Measurements from ENCODE around the gene TREML2. TPM values are rescaled to one million over a fixed set of nuclear protein-coding genes. Genes with fewer than 3 reads are reported as not detected.
A peak's percentile ranks its signal among the peaks of the same experiment; 100 is the strongest.

Gene TREML2
- total and polyA plus RNA-seq, 2 of the 13 experiments (the other 11 are each of a cell fraction or from before 2014, with no cell fraction given): not detected

- no peak for TF ChIP-seq ZBTB46 (CRISPR knock-in tag; IDR thresholded peaks at IDR 0.05; ENCODE audit: borderline replicate concordance)
- TF ChIP-seq ZEB1 (IDR thresholded peaks at IDR 0.05; ENCODE audit: insufficient replicate concordance, low read depth): no peak
- no peak for TF ChIP-seq CSRNP2 (CRISPR knock-in tag; conservative IDR thresholded peaks at IDR 0.05; ENCODE audit: low read depth)
- no peak for TF ChIP-seq ZNF274 (CRISPR knock-in tag; IDR thresholded peaks at IDR 0.05)
- no peak for TF ChIP-seq RELA (CRISPR knock-in tag; IDR thresholded peaks at IDR 0.05)
- no peak for TF ChIP-seq SETDB1 (CRISPR knock-in tag; IDR thresholded peaks at IDR 0.05; ENCODE audit: borderline replicate concordance)
Measured at GRCh38 chr6:41215777-41216176, 14.8 kb upstream of the TREML2 start (continued).

DNA sequence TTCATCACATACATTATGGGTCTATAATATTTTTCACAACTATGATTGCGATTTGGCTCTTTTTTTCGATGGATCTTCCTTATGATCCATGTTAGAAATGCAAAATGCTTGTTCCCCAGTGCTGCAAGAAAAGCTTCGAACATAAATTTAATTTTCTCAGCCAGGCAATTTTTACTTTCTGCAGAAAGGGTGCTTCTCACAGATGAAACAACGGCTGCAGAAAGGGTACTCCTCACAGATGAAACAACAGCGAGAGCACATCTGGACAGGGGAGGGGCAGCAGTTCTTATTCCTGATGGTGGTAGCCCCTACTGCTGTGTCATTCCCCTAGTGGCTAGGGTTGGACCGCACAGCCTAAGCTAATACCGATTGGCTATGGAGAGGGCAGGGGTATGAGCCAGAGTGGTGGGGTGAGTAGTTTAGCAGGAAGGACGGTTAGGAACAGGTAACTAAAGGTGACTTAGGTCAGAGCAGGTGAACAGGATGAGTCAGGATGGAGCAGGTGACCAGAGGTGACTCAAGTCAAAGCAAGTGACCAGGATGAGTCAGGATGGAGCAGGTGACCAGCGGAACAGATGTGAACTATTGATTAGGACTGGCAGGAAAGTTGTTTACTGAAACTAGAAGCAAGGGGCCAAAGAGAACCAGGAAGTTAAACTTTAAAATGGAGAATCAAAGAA is 13.8 kb upstream of the TREML2 start:
- no peaks in the 10 kb centered on the region for H3K79me2 ChIP-seq (ENCODE audit: insufficient read depth, low read length)
- H3K4me2 ChIP-seq (ENCODE audit: low read depth, low read length): no peak overlapping the region
- H3K27ac ChIP-seq (ENCODE audit: extremely low read length, insufficient read depth, low read length): no peak overlapping the region
- no peak for FAIRE-seq
- peaks cover 0 to 4% of the 10 kb centered on the region in 2 experiments; a peak in 1 of 5 replicates for H3K27me3 ChIP-seq (ENCODE audit: control insufficient read depth in 1 of 2, insufficient read depth in 2 of 2, low read length in 2 of 2)
- DNase-seq (ENCODE audit: low spot score): peak; percentile 25
- ChIA-PET CTCF (ENCODE audit: low intra/inter-chr PET ratio, low total read pairs) (no interaction called here), POLR2A (no interaction called here)
- H4K20me1 ChIP-seq (ENCODE audit: insufficient read depth, low read length): no peaks in the 10 kb centered on the region
- 13% methylated on average over 9 of the region's 9 CpGs for WGBS (ENCODE audit: low lambda C conversion rate)
- no TSS peak for BruUV-seq (replicated peaks)
- H3K36me3 ChIP-seq (replicated peaks in 1 of 2; ENCODE audit: control insufficient read depth in 1 of 2, insufficient read depth in 2 of 2, low read length in 2 of 2): no peaks in the 10 kb centered on the region
- no peak overlapping the region for H2AFZ ChIP-seq (ENCODE audit: low read length)
- intact Hi-C loops (cut with micrococcal nuclease; ENCODE audit: unreplicated experiment) (no loop called here), in situ Hi-C loops (cut with HindIII; ENCODE audit: extremely low pct_ligation_motif_present, low pct_unique_long_range_greater_than_20kb) (no loop called here)
- no peak overlapping the region for H3K9ac ChIP-seq (ENCODE audit: insufficient read depth, low read depth, low read length)
- no peaks in the 10 kb centered on the region for H3K9me3 ChIP-seq (ENCODE audit: low read length)
- H3K4me1 ChIP-seq (ENCODE audit: insufficient read depth, low read length): no peaks in the 10 kb centered on the region
- peak; percentile 59 for ATAC-seq
- H3K4me3 ChIP-seq (replicated peaks in 1 of 3; ENCODE audit: insufficient read depth in 1 of 3, low read depth in 2 of 3, low read length in 3 of 3): no peak overlapping the region
- TF ChIP-seq SALL1 (CRISPR knock-in tag; IDR thresholded peaks at IDR 0.05) (0 out of 2 replicates have a peak, but pooled peaks have one; percentile 14), SAP130 (CRISPR knock-in tag; IDR thresholded peaks at IDR 0.05; ENCODE audit: low read depth) (0 out of 2 replicates have a peak, but pooled peaks have one; percentile 21), HNRNPUL1 (IDR thresholded peaks at IDR 0.05; ENCODE audit: low read depth, low read length) (no peak), RARA (CRISPR knock-in tag; IDR thresholded peaks at IDR 0.05) (peak; percentile 54; the same call in 1 of the 2 replicates), TCF7 (IDR thresholded peaks at IDR 0.05; ENCODE audit: low read depth) (peak; percentile 27; the same call in 1 of the 2 replicates), ZNF337 (CRISPR knock-in tag; IDR thresholded peaks at IDR 0.05; ENCODE audit: borderline replicate concordance, low read depth) (no peak), JUN (CRISPR knock-in tag; IDR thresholded peaks at IDR 0.05) (0 out of 2 replicates have a peak, but pooled peaks have one; percentile 41), ZEB1 (IDR thresholded peaks at IDR 0.05; ENCODE audit: insufficient replicate concordance, low read depth) (peak; percentile 73)
- TF ChIP-seq, protein P1, sequence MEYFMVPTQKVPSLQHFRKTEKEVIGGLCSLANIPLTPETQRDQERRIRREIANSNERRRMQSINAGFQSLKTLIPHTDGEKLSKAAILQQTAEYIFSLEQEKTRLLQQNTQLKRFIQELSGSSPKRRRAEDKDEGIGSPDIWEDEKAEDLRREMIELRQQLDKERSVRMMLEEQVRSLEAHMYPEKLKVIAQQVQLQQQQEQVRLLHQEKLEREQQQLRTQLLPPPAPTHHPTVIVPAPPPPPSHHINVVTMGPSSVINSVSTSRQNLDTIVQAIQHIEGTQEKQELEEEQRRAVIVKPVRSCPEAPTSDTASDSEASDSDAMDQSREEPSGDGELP (IDR thresholded peaks at IDR 0.05; ENCODE audit: borderline replicate concordance, low read depth): peak; percentile 48; the same call in 1 of the 2 replicates
- TF ChIP-seq, protein P2, sequence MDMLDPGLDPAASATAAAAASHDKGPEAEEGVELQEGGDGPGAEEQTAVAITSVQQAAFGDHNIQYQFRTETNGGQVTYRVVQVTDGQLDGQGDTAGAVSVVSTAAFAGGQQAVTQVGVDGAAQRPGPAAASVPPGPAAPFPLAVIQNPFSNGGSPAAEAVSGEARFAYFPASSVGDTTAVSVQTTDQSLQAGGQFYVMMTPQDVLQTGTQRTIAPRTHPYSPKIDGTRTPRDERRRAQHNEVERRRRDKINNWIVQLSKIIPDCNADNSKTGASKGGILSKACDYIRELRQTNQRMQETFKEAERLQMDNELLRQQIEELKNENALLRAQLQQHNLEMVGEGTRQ (IDR thresholded peaks at IDR 0.05; ENCODE audit: low read depth, low read length): 0 out of 2 replicates have a peak, but pooled peaks have one; percentile 25
- TF ChIP-seq, protein P2 (CRISPR knock-in tag; IDR thresholded peaks at IDR 0.05; ENCODE audit: borderline replicate concordance): no peak
